GM12892 (cell line): ENCODE results near the gene CPNE1.

ENCODE experiments used
- POLR2A ChIP-seq: IDR thresholded peaks from 2 replicates; pipeline ENCODE4 v1.6.1; 2011; ENCODE audit warnings: low read depth, low read length, control low read depth
- POLR2AphosphoS5 ChIP-seq: IDR thresholded peaks from 2 replicates; pipeline ENCODE4 v1.6.1; 2011; ENCODE audit warnings: low read depth, low read length, control low read depth
- TAF1 ChIP-seq: IDR thresholded peaks from 2 replicates; pipeline ENCODE4 v1.6.1; 2011; ENCODE audit warnings: low read depth, mild to moderate bottlenecking, control low read depth, low read length, borderline replicate concordance

DNA sequence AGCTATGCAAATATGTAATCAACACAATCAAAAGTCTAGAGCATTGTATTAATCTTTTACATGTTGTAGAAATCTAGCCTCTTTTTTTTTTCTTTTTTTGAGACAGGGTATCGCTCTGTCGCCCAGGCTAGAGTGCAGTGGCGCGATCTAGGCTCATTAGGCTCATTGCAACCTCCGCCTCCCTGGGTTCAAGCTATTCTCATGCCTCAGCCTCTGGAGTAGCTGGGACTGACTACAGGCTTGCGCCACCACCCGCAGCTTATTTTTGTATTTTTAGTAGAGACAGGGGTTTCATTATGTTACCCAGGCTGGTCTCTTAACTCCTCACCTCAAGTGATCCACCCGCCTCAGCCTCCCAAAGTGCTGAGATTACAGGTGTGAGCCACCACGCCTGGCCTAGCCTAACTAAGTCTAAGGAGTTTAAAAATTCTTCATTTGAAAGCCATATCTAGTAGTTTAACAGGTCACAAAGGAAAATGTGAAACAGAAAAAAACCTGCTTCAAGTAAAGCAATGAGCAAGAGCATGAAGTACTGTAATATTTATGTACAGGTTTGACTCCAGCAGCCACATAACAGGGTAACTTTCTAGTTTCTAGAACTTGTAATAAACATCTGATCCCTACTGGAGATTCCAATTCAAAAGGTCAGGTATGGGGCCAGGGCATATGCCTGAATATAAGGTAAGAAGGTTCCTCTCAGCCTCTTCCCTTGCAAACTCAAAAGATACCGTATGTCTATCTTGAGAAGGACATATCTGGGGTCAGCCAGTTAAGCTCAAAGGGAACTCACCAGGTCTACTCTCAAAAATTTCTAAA is 4.4 kb downstream of the CPNE1 start:
- no peak for TF ChIP-seq TAF1
- no peak for TF ChIP-seq POLR2AphosphoS5
- TF ChIP-seq POLR2A: no peak
